Measurements from ENCODE around the gene HSPG2. TPM values are rescaled to one million over a fixed set of nuclear protein-coding genes. Genes with fewer than 3 reads are reported as not detected.
A peak's percentile ranks its signal among the peaks of the same experiment; 100 is the strongest.
"Not testable (repeated sequence)": the region's sequence is repeated elsewhere in the genome, so short reads cannot be mapped to it uniquely, and the experiment has no call there.

The HSPG2 gene
- total RNA-seq = 4.3 and 4.5 TPM in 2 replicates
- 3.2 TPM for total RNA-seq (2013)
- polyA plus RNA-seq = 2.0 TPM in 2 replicates
- 2.9 and 3.1 TPM in 2 replicates for polyA minus RNA-seq

DNA sequence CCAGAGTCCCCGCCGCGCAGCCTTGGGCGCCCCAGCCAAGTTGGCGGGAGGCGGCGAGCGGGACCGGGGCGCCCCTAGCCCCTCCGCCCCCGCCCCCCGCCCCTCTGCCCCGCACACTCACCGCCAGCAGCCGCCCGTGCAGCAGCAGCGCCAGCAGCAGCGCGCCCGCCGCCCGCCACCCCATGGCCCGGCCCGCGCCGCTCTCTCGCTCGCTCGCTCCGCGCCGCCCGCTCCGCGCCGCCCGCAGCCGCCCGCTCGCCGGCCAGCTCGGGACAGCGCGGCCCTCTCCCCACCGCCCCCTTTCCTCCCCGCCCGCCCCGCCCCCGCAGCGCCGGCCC lies at the start of gene HSPG2:
HSPG2 (minus strand) TSS at position 277 of the 338 bp plus-strand sequence; CDS start at position 184, 93 bp downstream.
- no peak for ATAC-seq (ENCODE audit: low read depth)
- Histone ChIP-seq H3K36me3 (replicated peaks in 1 of 2; ENCODE audit: control extremely low read depth in 1 of 2, control insufficient read depth in 1 of 2, extremely low read depth in 1 of 2, insufficient read depth in 2 of 2, low read length in 1 of 2) (no peaks in the 10 kb centered on the region), H3K4me3 (ENCODE audit: control extremely low read depth in 1 of 5, extremely low read depth in 1 of 5, insufficient read depth in 1 of 5, low read depth in 2 of 5, low read length in 4 of 5) (peak within 1 kb of the TSS in 4 of 5 experiments; percentile 35 to 59 (median 52)), H3K27ac (ENCODE audit: low read length in 2 of 2) (no peak within 1 kb of the TSS), H2AFZ (ENCODE audit: insufficient read depth, low read depth, low read length, poor library complexity, severe bottlenecking) (peak within 1 kb of the TSS; percentile 83), H3K9me3 (ENCODE audit: control extremely low read depth in 1 of 3, control insufficient read depth in 2 of 3, insufficient read depth in 1 of 3, low read length in 2 of 3) (peaks cover 0 to 4% (median 0%) of the 10 kb centered on the region in 3 donors), H3K4me2 (replicated peaks; ENCODE audit: low read depth, low read length, poor library complexity, severe bottlenecking) (peak within 1 kb of the TSS; percentile 90), H3K27me3 (replicated peaks in 1 of 4; ENCODE audit: control extremely low read depth in 1 of 4, control insufficient read depth in 3 of 4, insufficient read depth in 4 of 4, low read length in 3 of 4) (peaks cover 0 to 24% (median 6%) of the 10 kb centered on the region in 4 experiments), H3K4me1 (ENCODE audit: control insufficient read depth in 2 of 2, insufficient read depth in 2 of 2, low read length in 2 of 2) (peaks cover 9 to 12% of the 10 kb centered on the region in 2 donors), H4K20me1 (ENCODE audit: control insufficient read depth, insufficient read depth, low read length, poor library complexity, severe bottlenecking) (no peaks in the 10 kb centered on the region), H3K79me2 (ENCODE audit: control insufficient read depth, insufficient read depth, low read length) (no peaks in the 10 kb centered on the region), H3K9ac (ENCODE audit: low read length) (peak within 1 kb of the TSS; percentile 67)
- intact Hi-C loops (cut with micrococcal nuclease) = loop anchor here (5.0 kb wide), 1 partner anchor 155 kb away; the partner anchor contains the start of gene USP48
- Mint-ChIP-seq H3K27ac (peak within 1 kb of the TSS; percentile 78), H3K9me3 (ENCODE audit: insufficient read depth) (no peaks in the 10 kb centered on the region), H3K4me1 (peaks cover 15% of the 10 kb centered on the region), H3K27me3 (peaks cover 25% of the 10 kb centered on the region), H3K4me3 (peak within 1 kb of the TSS; percentile 95)
- WGBS (ENCODE audit: insufficient coverage) = 0% methylated on average over 19 of the region's 52 CpGs
- no peak for DNase-seq
- ChIA-PET CTCF (no interaction called here), POLR2A (no interaction called here)
- TF ChIP-seq, protein P1, sequence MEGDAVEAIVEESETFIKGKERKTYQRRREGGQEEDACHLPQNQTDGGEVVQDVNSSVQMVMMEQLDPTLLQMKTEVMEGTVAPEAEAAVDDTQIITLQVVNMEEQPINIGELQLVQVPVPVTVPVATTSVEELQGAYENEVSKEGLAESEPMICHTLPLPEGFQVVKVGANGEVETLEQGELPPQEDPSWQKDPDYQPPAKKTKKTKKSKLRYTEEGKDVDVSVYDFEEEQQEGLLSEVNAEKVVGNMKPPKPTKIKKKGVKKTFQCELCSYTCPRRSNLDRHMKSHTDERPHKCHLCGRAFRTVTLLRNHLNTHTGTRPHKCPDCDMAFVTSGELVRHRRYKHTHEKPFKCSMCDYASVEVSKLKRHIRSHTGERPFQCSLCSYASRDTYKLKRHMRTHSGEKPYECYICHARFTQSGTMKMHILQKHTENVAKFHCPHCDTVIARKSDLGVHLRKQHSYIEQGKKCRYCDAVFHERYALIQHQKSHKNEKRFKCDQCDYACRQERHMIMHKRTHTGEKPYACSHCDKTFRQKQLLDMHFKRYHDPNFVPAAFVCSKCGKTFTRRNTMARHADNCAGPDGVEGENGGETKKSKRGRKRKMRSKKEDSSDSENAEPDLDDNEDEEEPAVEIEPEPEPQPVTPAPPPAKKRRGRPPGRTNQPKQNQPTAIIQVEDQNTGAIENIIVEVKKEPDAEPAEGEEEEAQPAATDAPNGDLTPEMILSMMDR (IDR thresholded peaks at IDR 0.05) = no peak
- TF ChIP-seq EZH2 (IDR thresholded peaks at IDR 0.05; ENCODE audit: borderline replicate concordance, insufficient read depth, low read depth, low read length, poor library complexity, severe bottlenecking) = no peak

DNA sequence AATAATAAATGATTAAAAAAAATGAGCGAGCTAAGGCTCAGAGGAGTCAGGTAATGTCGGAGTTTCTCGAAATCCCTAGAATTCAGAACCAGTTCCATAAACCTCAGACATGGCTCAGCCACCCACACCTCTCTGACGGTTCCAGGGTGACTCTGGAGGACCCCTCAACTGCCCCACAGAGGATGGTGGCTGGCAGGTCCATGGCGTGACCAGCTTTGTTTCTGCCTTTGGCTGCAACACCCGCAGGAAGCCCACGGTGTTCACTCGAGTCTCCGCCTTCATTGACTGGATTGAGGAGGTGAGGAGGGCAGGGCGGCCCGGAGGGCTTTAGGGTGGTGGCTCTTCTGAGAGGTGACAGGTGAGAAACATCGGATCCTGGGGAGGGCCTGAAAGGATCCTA lies 49.3 kb upstream of the HSPG2 start:
- H3K9me3 ChIP-seq (ENCODE audit: control extremely low read depth in 1 of 3, control insufficient read depth in 2 of 3, insufficient read depth in 1 of 3, low read length in 2 of 3); POLR2A ChIA-PET; intact Hi-C loops (cut with micrococcal nuclease); H3K27ac Mint-ChIP-seq; DNase-seq; H3K36me3 ChIP-seq (replicated peaks in 1 of 2; ENCODE audit: control extremely low read depth in 1 of 2, control insufficient read depth in 1 of 2, extremely low read depth in 1 of 2, insufficient read depth in 2 of 2, low read length in 1 of 2); H4K20me1 ChIP-seq (ENCODE audit: control insufficient read depth, insufficient read depth, low read length, poor library complexity, severe bottlenecking); H3K4me1 Mint-ChIP-seq; H3K4me2 ChIP-seq (replicated peaks; ENCODE audit: low read depth, low read length, poor library complexity, severe bottlenecking); CTCF ChIA-PET; H3K4me3 Mint-ChIP-seq; ATAC-seq (ENCODE audit: low read depth); H3K4me3 ChIP-seq (ENCODE audit: control extremely low read depth in 1 of 5, extremely low read depth in 1 of 5, insufficient read depth in 1 of 5, low read depth in 2 of 5, low read length in 4 of 5); H3K4me1 ChIP-seq (ENCODE audit: control insufficient read depth in 2 of 2, insufficient read depth in 2 of 2, low read length in 2 of 2); H3K27ac ChIP-seq (ENCODE audit: low read length in 2 of 2); H3K27me3 Mint-ChIP-seq; H3K9me3 Mint-ChIP-seq (ENCODE audit: insufficient read depth); H3K79me2 ChIP-seq (ENCODE audit: control insufficient read depth, insufficient read depth, low read length); H3K27me3 ChIP-seq (replicated peaks in 1 of 4; ENCODE audit: control extremely low read depth in 1 of 4, control insufficient read depth in 3 of 4, insufficient read depth in 4 of 4, low read length in 3 of 4); H2AFZ ChIP-seq (ENCODE audit: insufficient read depth, low read depth, low read length, poor library complexity, severe bottlenecking); H3K9ac ChIP-seq (ENCODE audit: low read length): not testable (repeated sequence)
- WGBS (ENCODE audit: insufficient coverage) = 93% methylated on average over 3 of the region's 12 CpGs

DNA sequence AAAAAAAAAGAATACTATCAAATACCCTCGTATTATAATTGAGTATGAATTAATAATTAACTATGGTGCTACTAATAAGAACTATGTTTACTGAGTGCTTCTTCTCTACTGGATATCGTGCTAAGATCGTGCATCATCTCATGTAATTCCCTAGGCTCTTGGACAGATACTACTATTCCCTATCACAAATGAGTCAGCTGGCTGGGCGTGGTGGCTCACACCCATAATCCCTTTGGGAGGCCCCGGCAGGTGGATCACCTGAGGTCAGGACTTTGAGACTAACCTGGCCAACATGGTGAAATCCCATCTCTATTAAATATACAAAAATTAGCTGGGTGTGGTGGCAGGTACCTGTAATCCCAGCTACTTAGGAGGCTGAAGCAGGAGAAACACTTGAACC lies 48.8 kb upstream of the HSPG2 start:
- H3K9me3 Mint-ChIP-seq (ENCODE audit: insufficient read depth); ATAC-seq (ENCODE audit: low read depth); POLR2A ChIA-PET: not testable (repeated sequence)

More for the DNA sequence above, 48.8 kb upstream of the HSPG2 start:
- H3K4me1 ChIP-seq (ENCODE audit: control insufficient read depth in 2 of 2, insufficient read depth in 2 of 2, low read length in 2 of 2); intact Hi-C loops (cut with micrococcal nuclease); H4K20me1 ChIP-seq (ENCODE audit: control insufficient read depth, insufficient read depth, low read length, poor library complexity, severe bottlenecking); CTCF ChIA-PET; DNase-seq; H3K27ac ChIP-seq (ENCODE audit: low read length in 2 of 2); H3K27me3 ChIP-seq (replicated peaks in 1 of 4; ENCODE audit: control extremely low read depth in 1 of 4, control insufficient read depth in 3 of 4, insufficient read depth in 4 of 4, low read length in 3 of 4); H3K27me3 Mint-ChIP-seq; H3K4me2 ChIP-seq (replicated peaks; ENCODE audit: low read depth, low read length, poor library complexity, severe bottlenecking); H3K27ac Mint-ChIP-seq; H3K79me2 ChIP-seq (ENCODE audit: control insufficient read depth, insufficient read depth, low read length); H3K9me3 ChIP-seq (ENCODE audit: control extremely low read depth in 1 of 3, control insufficient read depth in 2 of 3, insufficient read depth in 1 of 3, low read length in 2 of 3); H3K4me1 Mint-ChIP-seq; H3K36me3 ChIP-seq (replicated peaks in 1 of 2; ENCODE audit: control extremely low read depth in 1 of 2, control insufficient read depth in 1 of 2, extremely low read depth in 1 of 2, insufficient read depth in 2 of 2, low read length in 1 of 2); H2AFZ ChIP-seq (ENCODE audit: insufficient read depth, low read depth, low read length, poor library complexity, severe bottlenecking); H3K4me3 Mint-ChIP-seq; H3K4me3 ChIP-seq (ENCODE audit: control extremely low read depth in 1 of 5, extremely low read depth in 1 of 5, insufficient read depth in 1 of 5, low read depth in 2 of 5, low read length in 4 of 5); H3K9ac ChIP-seq (ENCODE audit: low read length): not testable (repeated sequence)
- whole genome bisulfite sequencing (ENCODE audit: insufficient coverage) = no CpG with 5 or more reads among the region's 5 CpGs

Data from B cell (primary cell).